ENCODE data around the gene SLC66A2.

DNA sequence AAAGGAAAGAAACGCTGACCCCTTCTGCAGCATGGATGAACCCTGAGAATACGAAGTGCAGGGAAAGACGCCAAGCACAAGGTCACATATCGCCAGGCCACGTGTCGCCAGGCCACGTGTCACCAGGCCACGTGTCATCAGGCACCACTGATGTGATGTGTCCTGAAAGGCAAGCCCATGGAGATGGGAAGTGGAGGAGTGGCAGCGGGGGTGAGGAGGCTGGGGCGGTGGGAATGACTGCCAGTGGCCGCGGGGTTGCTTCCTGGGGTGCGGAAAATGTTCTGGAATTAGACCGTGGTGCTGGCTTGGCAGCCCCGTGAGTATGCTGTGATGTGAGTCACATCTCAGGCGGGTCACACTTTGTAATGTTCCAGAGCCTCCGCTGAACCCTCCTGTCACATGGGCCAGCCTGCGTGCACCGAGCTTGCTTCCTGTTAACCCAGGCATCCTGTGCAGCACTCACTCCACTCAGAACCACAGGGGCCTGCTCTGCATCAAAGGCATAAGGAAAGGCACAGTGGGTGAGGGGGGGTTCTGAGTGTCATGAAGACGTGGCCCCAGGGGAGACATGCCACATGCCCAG is 39.0 kb downstream of the SLC66A2 start:
- TF ChIP-seq, protein P1, sequence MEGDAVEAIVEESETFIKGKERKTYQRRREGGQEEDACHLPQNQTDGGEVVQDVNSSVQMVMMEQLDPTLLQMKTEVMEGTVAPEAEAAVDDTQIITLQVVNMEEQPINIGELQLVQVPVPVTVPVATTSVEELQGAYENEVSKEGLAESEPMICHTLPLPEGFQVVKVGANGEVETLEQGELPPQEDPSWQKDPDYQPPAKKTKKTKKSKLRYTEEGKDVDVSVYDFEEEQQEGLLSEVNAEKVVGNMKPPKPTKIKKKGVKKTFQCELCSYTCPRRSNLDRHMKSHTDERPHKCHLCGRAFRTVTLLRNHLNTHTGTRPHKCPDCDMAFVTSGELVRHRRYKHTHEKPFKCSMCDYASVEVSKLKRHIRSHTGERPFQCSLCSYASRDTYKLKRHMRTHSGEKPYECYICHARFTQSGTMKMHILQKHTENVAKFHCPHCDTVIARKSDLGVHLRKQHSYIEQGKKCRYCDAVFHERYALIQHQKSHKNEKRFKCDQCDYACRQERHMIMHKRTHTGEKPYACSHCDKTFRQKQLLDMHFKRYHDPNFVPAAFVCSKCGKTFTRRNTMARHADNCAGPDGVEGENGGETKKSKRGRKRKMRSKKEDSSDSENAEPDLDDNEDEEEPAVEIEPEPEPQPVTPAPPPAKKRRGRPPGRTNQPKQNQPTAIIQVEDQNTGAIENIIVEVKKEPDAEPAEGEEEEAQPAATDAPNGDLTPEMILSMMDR (IDR thresholded peaks at IDR 0.05) = no peak
- no peak for TF ChIP-seq EZH2 (IDR thresholded peaks at IDR 0.05; ENCODE audit: borderline replicate concordance, insufficient read depth, low read depth, low read length, poor library complexity, severe bottlenecking)

All from B cell (primary cell).